OCI-LY7 (cell line): ENCODE results near the gene ILKAP. TPM values are rescaled to one million over a fixed set of nuclear protein-coding genes. Genes with fewer than 3 reads are reported as not detected.

ENCODE experiments used
- BruUV-seq: library from RNA; stranded (reverse); fragments of 400-500 nt; replicated peaks from 2 replicates; lab custom pipeline; 2021; lab: Mats Ljungman, UMichigan
- CTCF ChIA-PET: fragments of 300-600 bp; sonication (Branson Sonifier 250); formaldehyde crosslinking; loops from one replicate; lab custom pipeline; 2022; ENCODE audit warnings: antibody characterized with exemption; ENCODE audit not compliant: unreplicated experiment; lab: Charles Lee
- POLR2A ChIA-PET: fragments of 300-600 bp; sonication (Branson Sonifier 250); formaldehyde crosslinking; loops from one replicate; lab custom pipeline; 2022; ENCODE audit warnings: antibody characterized with exemption; lab: Charles Lee
- DNase-seq: peaks from one replicate; pipeline ENCODE4 v3.0.0-alpha.2; 2015; ENCODE audit warnings: low spot score
- H2AFZ ChIP-seq: fragments of 200-600 bp; sonication (generic), shearing (Covaris generic); 2 replicates; pipeline ENCODE4 v1.6.1; 2014; ENCODE audit warnings: mild to moderate bottlenecking, antibody characterized with exemption, low read length, moderate library complexity
- H3K27ac ChIP-seq: fragments of 200-600 bp; sonication (generic); 2 replicates; pipeline ENCODE4 v1.5.1; 2014; ENCODE audit warnings: mixed run types, low read depth, mild to moderate bottlenecking, moderate library complexity, low read length, inconsistent platforms; ENCODE audit not compliant: poor library complexity, severe bottlenecking
- H3K36me3 ChIP-seq: fragments of 200-600 bp; sonication (generic); 2 replicates; pipeline ENCODE4 v1.6.1; 2014; ENCODE audit warnings: mild to moderate bottlenecking, antibody characterized with exemption, low read length, moderate library complexity, mixed read lengths; ENCODE audit not compliant: insufficient read depth
- H3K4me1 ChIP-seq: fragments of 200-600 bp; sonication (generic); 2 replicates; pipeline ENCODE4 v1.5.1; 2014; ENCODE audit warnings: mild to moderate bottlenecking, low read length; ENCODE audit not compliant: insufficient read depth, poor library complexity, severe bottlenecking
- H3K4me2 ChIP-seq: fragments of 200-600 bp; sonication (generic); 2 replicates; pipeline ENCODE4 v1.6.1; 2014; ENCODE audit warnings: mild to moderate bottlenecking, low read length
- H3K4me3 ChIP-seq: fragments of 200-600 bp; sonication (generic); 2 replicates; pipeline ENCODE4 v1.5.1; 2014; ENCODE audit warnings: mild to moderate bottlenecking, low read depth, low read length; ENCODE audit not compliant: poor library complexity, severe bottlenecking
- H3K79me2 ChIP-seq: fragments of 200-600 bp; sonication (generic); 2 replicates; pipeline ENCODE4 v1.6.1; 2016; ENCODE audit warnings: low read depth, mild to moderate bottlenecking, low read length, moderate library complexity, mixed read lengths; ENCODE audit not compliant: insufficient read depth
- H3K9me2 ChIP-seq: fragments of 200-600 bp; sonication (generic); 2 replicates; pipeline ENCODE4 v1.6.1; 2016; ENCODE audit warnings: mild to moderate bottlenecking, low read length, mixed read lengths; ENCODE audit not compliant: insufficient read depth
- H3K9me3 ChIP-seq: fragments of 200-600 bp; sonication (generic); 2 replicates; pipeline ENCODE4 v1.6.1; 2014; ENCODE audit warnings: mild to moderate bottlenecking, mixed run types, low read length, mixed read lengths
- H4K20me1 ChIP-seq: fragments of 200-600 bp; sonication (generic); 2 replicates; pipeline ENCODE4 v1.6.1; 2014; ENCODE audit warnings: mild to moderate bottlenecking, antibody characterized with exemption, low read length, moderate library complexity, mixed read lengths; ENCODE audit not compliant: insufficient read depth
- CTCF ChIP-seq: fragments of 200-600 bp; sonication (generic); conservative IDR thresholded peaks from 2 replicates; pipeline ENCODE4 v1.5.1; 2014; ENCODE audit warnings: mild to moderate bottlenecking, antibody characterized with exemption, low read length, moderate library complexity, mixed read lengths
- EZH2phosphoT487 ChIP-seq: fragments of 200-600 bp; sonication (generic); IDR thresholded peaks from 2 replicates; pipeline ENCODE4 v1.6.1; 2018; ENCODE audit warnings: low read depth, borderline replicate concordance, mild to moderate bottlenecking, mixed run types, antibody characterized with exemption, low read length, moderate library complexity, mixed read lengths
- intact Hi-C: fragments of 100-400 bp; cut with micrococcal nuclease; formaldehyde crosslinking; loops from one replicate; pipeline ENCODE4 v1.10.0; 2022; ENCODE audit not compliant: unreplicated experiment
- total RNA-seq, 2 experiments: library from RNA; depleted of rRNA in 1 of 2; stranded (reverse); fragments of >200 nt in 1 of 2; shearing (Covaris generic) in 1 of 2; gene quantifications; 2 replicates each; pipeline ENCODE4 v1.2.3, GENCODE V29; 2014 to 2022

The ILKAP gene
- total RNA-seq, 2 experiments from 2014 or later: 33.1 to 61.8 TPM

GRCh38 chr2:238169708-238170251 lies 33.7 kb downstream of the ILKAP start:
- intact Hi-C loops: loop anchor here (10.0 kb wide), 1 partner anchor 315 kb away; the partner anchor contains the start of gene RAMP1
- POLR2A ChIA-PET: interaction anchor here (0.9 kb wide), 1 partner anchor 9 kb away, joined by 4 read pairs; no protein-coding TSS in a partner anchor
- Histone ChIP-seq H3K9me3 (no peaks in the 10 kb centered on the region), H4K20me1 (no peaks in the 10 kb centered on the region), H3K9me2 (no peaks in the 10 kb centered on the region), H2AFZ (no peak overlapping the region), H3K4me1 (peaks cover 28% of the 10 kb centered on the region), H3K79me2 (no peaks in the 10 kb centered on the region), H3K4me2 (no peak overlapping the region; the same call in 1 of the 2 replicates), H3K27ac (peak overlapping the region; percentile 34), H3K4me3 (no peak overlapping the region), H3K36me3 (peaks cover 57% of the 10 kb centered on the region)
- peak; percentile 14 for DNase-seq
- TF ChIP-seq CTCF: no peak
- no peak for TF ChIP-seq EZH2phosphoT487
- CTCF ChIA-PET: no interaction called here
- no TSS peak for BruUV-seq

- no peak overlapping the region for H3K4me3 ChIP-seq
- DNase-seq: no peak
- BruUV-seq: no TSS peak
- no peak overlapping the region for H2AFZ ChIP-seq
- H3K36me3 ChIP-seq: peaks cover 51% of the 10 kb centered on the region
- peaks cover 28% of the 10 kb centered on the region for H3K4me1 ChIP-seq
- no peaks in the 10 kb centered on the region for H3K79me2 ChIP-seq
- no peaks in the 10 kb centered on the region for H3K9me2 ChIP-seq
- H4K20me1 ChIP-seq: no peaks in the 10 kb centered on the region
- H3K4me2 ChIP-seq: no peak overlapping the region
- CTCF ChIA-PET: no interaction called here
- H3K9me3 ChIP-seq: no peaks in the 10 kb centered on the region
- peak overlapping the region; percentile 34 for H3K27ac ChIP-seq
- POLR2A ChIA-PET: interaction anchor here (0.9 kb wide), 1 partner anchor 9 kb away, joined by 4 read pairs; no protein-coding TSS in a partner anchor
- TF ChIP-seq EZH2phosphoT487 (no peak), CTCF (no peak)
- intact Hi-C loops: loop anchor here (10.0 kb wide), 1 partner anchor 314 kb away; the partner anchor contains the start of gene RAMP1
These were observed 34.3 kb downstream of the ILKAP start for GRCh38 chr2:238169048-238169707.
